Panc1 (cell line): Measurements from ENCODE around the gene FAM20A. TPM values are rescaled to one million over a fixed set of nuclear protein-coding genes. Genes with fewer than 3 reads are reported as not detected.
"Not testable (repeated sequence)": the region's sequence is repeated elsewhere in the genome, so short reads cannot be mapped to it uniquely, and the experiment has no call there.

Experiments used
- ATAC-seq: fragments of 200-7000 bp; cut with Tn5 transposase; 2 replicates; pipeline ENCODE4 v1.9.1; 2020; ENCODE audit warnings: mild to moderate bottlenecking, moderate library complexity
- BruUV-seq: library from RNA; stranded (reverse); fragments of 400-500 nt; replicated peaks from 2 replicates; lab custom pipeline; 2021; lab: Mats Ljungman, UMichigan
- CTCF ChIA-PET: fragments of 300-600 bp; sonication (Branson Sonifier 250); formaldehyde crosslinking; loops from one replicate; lab custom pipeline; 2022; ENCODE audit warnings: antibody characterized with exemption; lab: Charles Lee
- POLR2A ChIA-PET: fragments of 300-600 bp; sonication (Branson Sonifier 250); formaldehyde crosslinking; loops from one replicate; lab custom pipeline; 2022; ENCODE audit warnings: antibody characterized with exemption; lab: Charles Lee
- DNase-seq: peaks from one replicate; pipeline ENCODE4 v3.0.0-alpha.2; 2010; ENCODE audit warnings: low read depth, low spot score
- H3K27ac ChIP-seq: 2 replicates; pipeline ENCODE4 v1.5.1; 2011; ENCODE audit warnings: mild to moderate bottlenecking, low read length, inconsistent platforms
- H3K27me3 ChIP-seq: fragments of 200-500 bp; sonication (Bioruptor generic); 2 replicates; pipeline ENCODE4 v1.6.0; 2014; ENCODE audit warnings: low read length, inconsistent platforms; ENCODE audit not compliant: control insufficient read depth, insufficient read depth
- H3K36me3 ChIP-seq: fragments of 200-500 bp; sonication (Bioruptor generic); 2 replicates; pipeline ENCODE4 v1.5.1; 2014; ENCODE audit warnings: inconsistent platforms, mild to moderate bottlenecking, low read length, moderate library complexity; ENCODE audit not compliant: control insufficient read depth, insufficient read depth
- H3K4me1 ChIP-seq: 2 replicates; pipeline ENCODE4 v1.5.1; 2011; ENCODE audit warnings: inconsistent platforms, mild to moderate bottlenecking, low read length, moderate library complexity; ENCODE audit not compliant: control insufficient read depth, insufficient read depth
- H3K4me3 ChIP-seq, 2 experiments: 2 replicates each; pipeline ENCODE4 v1.5.1; 2011 to 2012; ENCODE audit warnings: low read depth in 2 of 2, low read length in 2 of 2, mild to moderate bottlenecking in 2 of 2, inconsistent platforms in 1 of 2, moderate library complexity in 1 of 2
- H3K9me3 ChIP-seq: fragments of 200-500 bp; sonication (Bioruptor generic); 2 replicates; pipeline ENCODE4 v1.5.1; 2014; ENCODE audit warnings: low read depth, mild to moderate bottlenecking, inconsistent platforms, low read length, moderate library complexity; ENCODE audit not compliant: control insufficient read depth, insufficient read depth
- POLR2AphosphoS5 ChIP-seq: IDR thresholded peaks from 2 replicates; pipeline ENCODE4 v1.6.1; 2012; ENCODE audit warnings: mild to moderate bottlenecking, low read depth, low read length, moderate library complexity
- SIN3A ChIP-seq: IDR thresholded peaks from 2 replicates; pipeline ENCODE4 v1.6.1; 2012; ENCODE audit warnings: low read depth, mild to moderate bottlenecking, low read length, moderate library complexity, borderline replicate concordance; ENCODE audit not compliant: insufficient read depth
- TCF7L2 ChIP-seq: IDR thresholded peaks from 2 replicates; pipeline ENCODE4 v1.6.1; 2011; ENCODE audit warnings: mild to moderate bottlenecking, low read depth, low read length, inconsistent platforms
- in situ Hi-C: cut with HindIII; loops from 2 replicates; pipeline ENCODE4 v1.10.0; 2016; ENCODE audit warnings: low sequenced_read_pairs, low pct_unique_long_range_greater_than_20kb
- intact Hi-C: fragments of 100-400 bp; cut with micrococcal nuclease; formaldehyde crosslinking; loops from one replicate; pipeline ENCODE4 v1.10.0; 2022; ENCODE audit not compliant: unreplicated experiment
- total RNA-seq: library from RNA; stranded (reverse); gene quantifications from one replicate; pipeline ENCODE4 v1.2.1, GENCODE V29; 2021; ENCODE audit not compliant: unreplicated experiment
- TF ChIP-seq, protein P1 (sequence below), 2 experiments: IDR thresholded peaks; 2 replicates each; pipeline ENCODE4 v1.6.1; 2011 to 2012; ENCODE audit warnings: low read depth in 2 of 2, control low read depth in 1 of 2, low read length in 1 of 2, mild to moderate bottlenecking in 1 of 2, moderate library complexity in 1 of 2; ENCODE audit not compliant: insufficient read depth in 1 of 2
- TF ChIP-seq, protein P2 (sequence below): fragments of 450-650 bp; IDR thresholded peaks from 2 replicates; pipeline ENCODE4 v1.5.1; 2017; ENCODE audit warnings: mild to moderate bottlenecking

The FAM20A gene
- total RNA-seq, 1 experiment from 2014 or later: 0.44 TPM

DNA sequence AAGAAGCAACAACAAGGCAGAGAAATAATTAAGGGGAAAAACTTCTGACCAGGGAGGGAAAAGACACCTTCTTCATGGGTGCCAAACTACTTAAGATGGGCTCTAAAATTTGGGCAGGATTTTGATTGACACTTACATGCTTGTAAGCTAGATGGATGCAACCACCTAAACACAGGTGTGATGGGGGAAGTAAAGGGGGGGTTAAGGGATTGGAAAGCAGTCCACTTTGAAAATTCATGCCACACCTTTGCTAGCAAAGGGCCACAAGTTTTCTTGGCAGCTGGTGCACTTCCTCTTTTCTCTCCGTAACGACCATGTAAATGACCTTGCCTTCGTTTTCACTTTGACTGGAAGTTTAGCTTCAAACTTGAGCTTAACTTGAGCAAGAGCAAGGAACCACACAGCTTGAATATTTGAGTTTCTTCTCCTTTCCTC is 103.3 kb downstream of the FAM20A start:
- BruUV-seq: no TSS peak
- H3K4me3 ChIP-seq: no peak overlapping the region
- H3K36me3 ChIP-seq: no peaks in the 10 kb centered on the region
- no peaks in the 10 kb centered on the region for H3K4me1 ChIP-seq
- H3K27ac ChIP-seq: no peak overlapping the region
- DNase-seq (no peak), ATAC-seq (no peak)
- POLR2A ChIA-PET: no interaction called here
- intact Hi-C loops: no loop called here
- in situ Hi-C loops: no loop called here
- no peak for TF ChIP-seq TCF7L2
- no peak for TF ChIP-seq POLR2AphosphoS5
- TF ChIP-seq, protein P1, sequence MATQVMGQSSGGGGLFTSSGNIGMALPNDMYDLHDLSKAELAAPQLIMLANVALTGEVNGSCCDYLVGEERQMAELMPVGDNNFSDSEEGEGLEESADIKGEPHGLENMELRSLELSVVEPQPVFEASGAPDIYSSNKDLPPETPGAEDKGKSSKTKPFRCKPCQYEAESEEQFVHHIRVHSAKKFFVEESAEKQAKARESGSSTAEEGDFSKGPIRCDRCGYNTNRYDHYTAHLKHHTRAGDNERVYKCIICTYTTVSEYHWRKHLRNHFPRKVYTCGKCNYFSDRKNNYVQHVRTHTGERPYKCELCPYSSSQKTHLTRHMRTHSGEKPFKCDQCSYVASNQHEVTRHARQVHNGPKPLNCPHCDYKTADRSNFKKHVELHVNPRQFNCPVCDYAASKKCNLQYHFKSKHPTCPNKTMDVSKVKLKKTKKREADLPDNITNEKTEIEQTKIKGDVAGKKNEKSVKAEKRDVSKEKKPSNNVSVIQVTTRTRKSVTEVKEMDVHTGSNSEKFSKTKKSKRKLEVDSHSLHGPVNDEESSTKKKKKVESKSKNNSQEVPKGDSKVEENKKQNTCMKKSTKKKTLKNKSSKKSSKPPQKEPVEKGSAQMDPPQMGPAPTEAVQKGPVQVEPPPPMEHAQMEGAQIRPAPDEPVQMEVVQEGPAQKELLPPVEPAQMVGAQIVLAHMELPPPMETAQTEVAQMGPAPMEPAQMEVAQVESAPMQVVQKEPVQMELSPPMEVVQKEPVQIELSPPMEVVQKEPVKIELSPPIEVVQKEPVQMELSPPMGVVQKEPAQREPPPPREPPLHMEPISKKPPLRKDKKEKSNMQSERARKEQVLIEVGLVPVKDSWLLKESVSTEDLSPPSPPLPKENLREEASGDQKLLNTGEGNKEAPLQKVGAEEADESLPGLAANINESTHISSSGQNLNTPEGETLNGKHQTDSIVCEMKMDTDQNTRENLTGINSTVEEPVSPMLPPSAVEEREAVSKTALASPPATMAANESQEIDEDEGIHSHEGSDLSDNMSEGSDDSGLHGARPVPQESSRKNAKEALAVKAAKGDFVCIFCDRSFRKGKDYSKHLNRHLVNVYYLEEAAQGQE (IDR thresholded peaks at IDR 0.05; ENCODE audit: insufficient read depth in 1 of 2, low read depth in 2 of 2, low read length in 1 of 2): no peak
- TF ChIP-seq, protein P2, sequence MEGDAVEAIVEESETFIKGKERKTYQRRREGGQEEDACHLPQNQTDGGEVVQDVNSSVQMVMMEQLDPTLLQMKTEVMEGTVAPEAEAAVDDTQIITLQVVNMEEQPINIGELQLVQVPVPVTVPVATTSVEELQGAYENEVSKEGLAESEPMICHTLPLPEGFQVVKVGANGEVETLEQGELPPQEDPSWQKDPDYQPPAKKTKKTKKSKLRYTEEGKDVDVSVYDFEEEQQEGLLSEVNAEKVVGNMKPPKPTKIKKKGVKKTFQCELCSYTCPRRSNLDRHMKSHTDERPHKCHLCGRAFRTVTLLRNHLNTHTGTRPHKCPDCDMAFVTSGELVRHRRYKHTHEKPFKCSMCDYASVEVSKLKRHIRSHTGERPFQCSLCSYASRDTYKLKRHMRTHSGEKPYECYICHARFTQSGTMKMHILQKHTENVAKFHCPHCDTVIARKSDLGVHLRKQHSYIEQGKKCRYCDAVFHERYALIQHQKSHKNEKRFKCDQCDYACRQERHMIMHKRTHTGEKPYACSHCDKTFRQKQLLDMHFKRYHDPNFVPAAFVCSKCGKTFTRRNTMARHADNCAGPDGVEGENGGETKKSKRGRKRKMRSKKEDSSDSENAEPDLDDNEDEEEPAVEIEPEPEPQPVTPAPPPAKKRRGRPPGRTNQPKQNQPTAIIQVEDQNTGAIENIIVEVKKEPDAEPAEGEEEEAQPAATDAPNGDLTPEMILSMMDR: no peak
- TF ChIP-seq SIN3A: no peak
- CTCF ChIA-PET: no interaction called here
- no peaks in the 10 kb centered on the region for H3K27me3 ChIP-seq
- H3K9me3 ChIP-seq: no peaks in the 10 kb centered on the region

DNA sequence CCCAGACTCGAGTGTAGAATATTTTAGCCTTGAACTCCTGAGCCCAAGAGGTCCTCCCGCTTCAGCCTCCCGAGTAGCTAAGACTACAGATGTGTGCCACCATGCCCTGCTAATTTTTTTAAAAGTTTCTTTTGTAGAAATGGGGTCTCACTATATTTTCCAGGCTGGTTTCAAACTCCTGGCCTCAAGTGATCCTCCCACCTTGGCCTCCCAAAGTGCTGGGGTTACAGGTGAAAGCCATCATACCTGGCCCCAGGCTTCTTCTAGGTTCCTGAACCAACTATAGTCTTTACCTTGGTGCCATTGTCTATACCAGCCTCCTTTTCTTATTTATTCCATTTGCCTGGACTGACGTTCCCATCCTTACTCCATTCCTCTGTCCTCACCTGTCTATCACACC is 106.1 kb downstream of the FAM20A start:
- POLR2A ChIA-PET: no interaction called here
- BruUV-seq: no TSS peak
- no peaks in the 10 kb centered on the region for H3K4me1 ChIP-seq
- in situ Hi-C loops: no loop called here
- CTCF ChIA-PET: no interaction called here
- H3K9me3 ChIP-seq: no peaks in the 10 kb centered on the region
- DNase-seq (no peak), ATAC-seq (peak; percentile 34; the same call in 1 of the 2 replicates)
- intact Hi-C loops: no loop called here
- H3K27me3 ChIP-seq: no peaks in the 10 kb centered on the region
- no peak overlapping the region for H3K4me3 ChIP-seq
- no peak overlapping the region for H3K27ac ChIP-seq
- TF ChIP-seq, protein P1 (IDR thresholded peaks at IDR 0.05; ENCODE audit: insufficient read depth in 1 of 2, low read depth in 2 of 2, low read length in 1 of 2): no peak
- TF ChIP-seq, protein P2: no peak
- TF ChIP-seq POLR2AphosphoS5 (no peak), SIN3A (no peak), TCF7L2 (no peak)
- H3K36me3 ChIP-seq: no peaks in the 10 kb centered on the region

DNA sequence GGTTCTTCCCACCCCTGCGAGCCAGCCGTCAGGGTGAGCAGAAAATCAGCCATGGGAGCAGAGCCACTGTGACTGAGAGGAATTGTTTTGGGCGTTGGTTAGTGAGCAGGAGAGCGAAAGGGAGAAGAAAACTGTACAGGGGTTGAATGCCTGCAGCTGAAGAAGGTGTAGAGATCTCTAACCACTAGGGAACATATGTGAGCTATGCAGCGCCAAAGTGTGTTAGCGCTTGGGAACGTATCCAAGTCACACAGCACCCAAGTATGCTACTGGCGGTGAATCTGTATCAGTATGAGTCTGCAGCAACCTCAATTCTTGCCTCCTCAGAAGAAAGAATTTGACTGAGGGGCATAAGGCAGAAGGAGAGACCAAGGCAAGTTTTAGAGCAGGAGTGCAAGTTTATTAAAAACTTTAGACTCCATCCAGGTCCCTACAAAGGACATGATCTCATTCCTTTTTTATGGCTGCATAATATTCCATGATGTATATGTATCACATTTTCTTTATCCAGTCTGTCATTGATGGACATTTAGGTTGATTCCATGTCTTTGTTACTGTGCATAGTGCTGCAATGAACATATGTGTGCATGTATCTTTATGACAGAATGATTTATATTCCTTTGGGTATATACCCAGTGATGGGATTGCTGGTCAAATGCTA is 108.6 kb downstream of the FAM20A start:
- POLR2A ChIA-PET: not testable (repeated sequence)

More for the DNA sequence above, 108.6 kb downstream of the FAM20A start:
- in situ Hi-C loops, BruUV-seq, H3K36me3 ChIP-seq, H3K4me1 ChIP-seq, H3K9me3 ChIP-seq, ATAC-seq, CTCF ChIA-PET, H3K4me3 ChIP-seq, intact Hi-C loops, H3K27ac ChIP-seq, DNase-seq, H3K27me3 ChIP-seq: not testable (repeated sequence)
